ENCODE measurements around the gene IBSP. TPM values are rescaled to one million over a fixed set of nuclear protein-coding genes. Genes with fewer than 3 reads are reported as not detected.

Gene IBSP
- total RNA-seq, 4 donors from 2014 or later, result not detected

- Histone ChIP-seq H3K27ac (no peak overlapping the region), H3K4me3 (no peak overlapping the region), H3K4me1 (peaks cover 8% of the 10 kb centered on the region), H3K27me3 (no peaks in the 10 kb centered on the region), H3K9me3 (no peaks in the 10 kb centered on the region), H3K36me3 (no peaks in the 10 kb centered on the region)
- DNase-seq (ENCODE audit: low spot score in 2 of 2), result no peak
- 44% methylated on average over 3 of the region's 3 CpGs for whole genome bisulfite sequencing
- TF ChIP-seq, protein P1, sequence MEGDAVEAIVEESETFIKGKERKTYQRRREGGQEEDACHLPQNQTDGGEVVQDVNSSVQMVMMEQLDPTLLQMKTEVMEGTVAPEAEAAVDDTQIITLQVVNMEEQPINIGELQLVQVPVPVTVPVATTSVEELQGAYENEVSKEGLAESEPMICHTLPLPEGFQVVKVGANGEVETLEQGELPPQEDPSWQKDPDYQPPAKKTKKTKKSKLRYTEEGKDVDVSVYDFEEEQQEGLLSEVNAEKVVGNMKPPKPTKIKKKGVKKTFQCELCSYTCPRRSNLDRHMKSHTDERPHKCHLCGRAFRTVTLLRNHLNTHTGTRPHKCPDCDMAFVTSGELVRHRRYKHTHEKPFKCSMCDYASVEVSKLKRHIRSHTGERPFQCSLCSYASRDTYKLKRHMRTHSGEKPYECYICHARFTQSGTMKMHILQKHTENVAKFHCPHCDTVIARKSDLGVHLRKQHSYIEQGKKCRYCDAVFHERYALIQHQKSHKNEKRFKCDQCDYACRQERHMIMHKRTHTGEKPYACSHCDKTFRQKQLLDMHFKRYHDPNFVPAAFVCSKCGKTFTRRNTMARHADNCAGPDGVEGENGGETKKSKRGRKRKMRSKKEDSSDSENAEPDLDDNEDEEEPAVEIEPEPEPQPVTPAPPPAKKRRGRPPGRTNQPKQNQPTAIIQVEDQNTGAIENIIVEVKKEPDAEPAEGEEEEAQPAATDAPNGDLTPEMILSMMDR (IDR thresholded peaks at IDR 0.05), result no peak
- TF ChIP-seq POLR2AphosphoS5 (IDR thresholded peaks at IDR 0.05) (no peak), POLR2A (IDR thresholded peaks at IDR 0.05) (no peak), EP300 (IDR thresholded peaks at IDR 0.05) (no peak)
These were observed 44.6 kb downstream of the IBSP start for GRCh38 chr4:87843936-87844335.

DNA sequence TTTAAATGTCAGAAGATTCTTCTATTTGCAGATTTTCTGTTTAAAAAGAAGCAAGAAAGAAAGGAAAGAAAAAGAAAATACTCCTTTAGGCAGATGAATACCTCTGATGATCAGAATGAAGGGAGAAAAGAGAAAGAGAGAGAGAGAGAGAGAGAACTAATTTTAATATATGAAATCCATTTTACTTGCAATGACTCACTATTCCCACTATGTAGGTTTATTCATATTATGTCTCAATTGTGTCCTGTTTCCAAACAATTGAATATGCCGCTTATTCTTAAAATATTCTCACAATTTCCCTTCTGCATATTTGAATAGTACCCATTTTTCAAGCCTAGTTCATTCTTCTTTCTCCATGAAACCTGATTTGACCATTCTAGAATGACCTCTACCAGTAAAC lies 45.1 kb downstream of the IBSP start:
- 0% methylated on average over 1 of the region's 1 CpG for WGBS
- peaks cover 7% of the 10 kb centered on the region for H3K4me1 ChIP-seq
- DNase-seq (ENCODE audit: low spot score in 2 of 2), result no peak
- no peak overlapping the region for H3K27ac ChIP-seq
- no peaks in the 10 kb centered on the region for H3K27me3 ChIP-seq
- H3K9me3 ChIP-seq, result no peaks in the 10 kb centered on the region
- H3K36me3 ChIP-seq, result no peaks in the 10 kb centered on the region
- no peak overlapping the region for H3K4me3 ChIP-seq
- TF ChIP-seq, protein P1 (IDR thresholded peaks at IDR 0.05), result no peak
- TF ChIP-seq EP300 (IDR thresholded peaks at IDR 0.05) (no peak), POLR2AphosphoS5 (IDR thresholded peaks at IDR 0.05) (no peak), POLR2A (IDR thresholded peaks at IDR 0.05) (no peak)

- Histone ChIP-seq H3K9me3 (no peaks in the 10 kb centered on the region), H3K27me3 (no peaks in the 10 kb centered on the region), H3K4me1 (peaks cover 7% of the 10 kb centered on the region), H3K27ac (no peak overlapping the region), H3K36me3 (no peaks in the 10 kb centered on the region), H3K4me3 (no peak overlapping the region)
- WGBS, result 94% methylated on average over 5 of the region's 5 CpGs
- TF ChIP-seq EP300 (IDR thresholded peaks at IDR 0.05), result no peak
- TF ChIP-seq POLR2AphosphoS5 (IDR thresholded peaks at IDR 0.05), result no peak
- TF ChIP-seq, protein P1 (IDR thresholded peaks at IDR 0.05), result no peak
- TF ChIP-seq POLR2A (IDR thresholded peaks at IDR 0.05), result no peak
- DNase-seq (ENCODE audit: low spot score in 2 of 2), result no peak
These were observed 46.9 kb downstream of the IBSP start for GRCh38 chr4:87846226-87846625.

DNA sequence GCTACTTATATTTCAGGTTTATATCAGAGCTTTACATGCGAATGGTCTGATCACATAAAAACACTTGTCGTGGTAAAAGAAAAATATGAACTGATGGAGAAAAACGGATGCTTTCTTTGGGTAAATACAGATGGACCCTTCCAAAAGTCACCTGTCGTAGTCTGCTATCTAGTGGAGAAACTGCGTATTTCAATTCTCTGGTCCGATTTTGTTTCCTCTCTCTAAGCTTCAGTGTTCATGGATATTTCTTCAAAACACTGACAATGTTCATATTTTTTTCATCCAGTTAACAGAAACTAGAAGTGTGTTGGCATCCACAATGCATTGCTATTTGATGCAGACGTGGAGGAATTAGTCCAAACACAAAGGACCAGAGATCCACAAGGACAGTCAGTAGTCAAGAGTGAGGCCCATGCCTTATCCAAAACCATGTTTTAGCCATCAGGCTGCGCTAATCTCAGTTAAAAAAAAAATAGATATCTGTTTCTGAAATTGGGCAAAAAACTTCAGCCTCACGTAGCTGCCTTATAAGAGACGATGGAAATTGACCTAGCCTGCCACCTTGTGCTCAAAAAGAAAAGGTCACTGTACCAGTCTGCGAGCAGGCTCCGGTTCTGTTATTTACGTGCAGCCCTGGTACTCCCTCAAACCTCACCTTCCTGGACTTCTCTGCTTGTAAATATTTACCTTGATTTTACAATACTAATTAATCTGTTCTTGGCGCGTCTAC lies 49.4 kb downstream of the IBSP start:
- Histone ChIP-seq H3K4me1 (peaks cover 7% of the 10 kb centered on the region), H3K9me3 (no peaks in the 10 kb centered on the region), H3K27ac (no peak overlapping the region), H3K4me3 (peak overlapping the region; percentile 27), H3K36me3 (no peaks in the 10 kb centered on the region), H3K27me3 (no peaks in the 10 kb centered on the region)
- TF ChIP-seq, protein P1 (IDR thresholded peaks at IDR 0.05), result peak in 1 of 2 donors; percentile 38
- no peak for TF ChIP-seq POLR2AphosphoS5 (IDR thresholded peaks at IDR 0.05)
- no peak for DNase-seq (ENCODE audit: low spot score in 2 of 2)
- WGBS, result 15% methylated on average over 15 of the region's 15 CpGs

DNA sequence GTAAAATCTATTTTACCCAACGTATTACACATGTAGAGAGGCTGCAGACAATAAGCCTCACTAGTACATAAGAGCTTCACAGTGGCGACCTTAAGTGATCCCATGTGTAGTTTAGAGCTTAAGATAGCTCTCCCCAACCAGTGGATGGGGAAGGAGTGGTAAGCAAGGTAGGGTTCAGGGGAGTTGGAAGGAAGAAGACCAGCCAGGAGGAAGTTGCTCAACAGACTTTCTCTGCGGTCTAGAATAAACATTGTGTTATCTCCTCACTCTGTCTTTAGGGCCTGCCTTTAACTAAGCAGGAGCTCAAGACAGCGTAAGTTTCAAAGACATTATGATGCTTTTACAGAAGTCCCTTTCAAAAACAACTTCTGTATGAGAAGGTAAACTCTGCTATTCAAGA lies 50.3 kb downstream of the IBSP start:
- H3K4me1 ChIP-seq, result peaks cover 7% of the 10 kb centered on the region
- no peaks in the 10 kb centered on the region for H3K36me3 ChIP-seq
- H3K27me3 ChIP-seq, result no peaks in the 10 kb centered on the region
- DNase-seq (ENCODE audit: low spot score in 2 of 2), result no peak
- no peak for TF ChIP-seq EP300 (IDR thresholded peaks at IDR 0.05)
- TF ChIP-seq, protein P1 (IDR thresholded peaks at IDR 0.05), result no peak
- no peak for TF ChIP-seq POLR2AphosphoS5 (IDR thresholded peaks at IDR 0.05)
- no peak for TF ChIP-seq POLR2A (IDR thresholded peaks at IDR 0.05)
- no peaks in the 10 kb centered on the region for H3K9me3 ChIP-seq
- H3K4me3 ChIP-seq, result no peak overlapping the region
- no peak overlapping the region for H3K27ac ChIP-seq
- WGBS, result 66% methylated on average over 4 of the region's 4 CpGs

Measured in suprapubic skin (tissue), 4 donors.